ENCODE results near the gene CBX3.
"Not testable (repeated sequence)": the region's sequence is repeated elsewhere in the genome, so short reads cannot be mapped to it uniquely, and the experiment has no call there.

Gene CBX3

GRCh38 chr7:26190417-26190869 is 11.1 kb upstream of the CBX3 start:
- H3K4me3 ChIP-seq (ENCODE audit: low read depth, low read length), result no peak overlapping the region
- DNase-seq (ENCODE audit: low read depth), result no peak
- no peak for TF ChIP-seq CTCF (IDR thresholded peaks at IDR 0.05; ENCODE audit: control insufficient read depth, extremely low read depth, insufficient read depth)

- DNase-seq (ENCODE audit: low read depth), result no peak
- TF ChIP-seq CTCF (IDR thresholded peaks at IDR 0.05; ENCODE audit: control insufficient read depth, extremely low read depth, insufficient read depth), result no peak
- no peak overlapping the region for H3K4me3 ChIP-seq (ENCODE audit: low read depth, low read length)
Observed at GRCh38 chr7:26191233-26191973, 10.1 kb upstream of the CBX3 start.

- TF ChIP-seq CTCF (IDR thresholded peaks at IDR 0.05; ENCODE audit: control insufficient read depth, extremely low read depth, insufficient read depth), result no peak
- no peak for DNase-seq (ENCODE audit: low read depth)
- H3K4me3 ChIP-seq (ENCODE audit: low read depth, low read length), result no peak overlapping the region
Observed at GRCh38 chr7:26191974-26192479, 9.5 kb upstream of the CBX3 start.

- TF ChIP-seq CTCF (IDR thresholded peaks at IDR 0.05; ENCODE audit: control insufficient read depth, extremely low read depth, insufficient read depth), result no peak
- no peak overlapping the region for H3K4me3 ChIP-seq (ENCODE audit: low read depth, low read length)
- no peak for DNase-seq (ENCODE audit: low read depth)
Observed at GRCh38 chr7:26192485-26193087, 9.0 kb upstream of the CBX3 start.

GRCh38 chr7:26193432-26194207 is 7.9 kb upstream of the CBX3 start:
- TF ChIP-seq CTCF (IDR thresholded peaks at IDR 0.05; ENCODE audit: control insufficient read depth, extremely low read depth, insufficient read depth), result no peak
- no peak overlapping the region for H3K4me3 ChIP-seq (ENCODE audit: low read depth, low read length)
- no peak for DNase-seq (ENCODE audit: low read depth)

- DNase-seq (ENCODE audit: low read depth); H3K4me3 ChIP-seq (ENCODE audit: low read depth, low read length): not testable (repeated sequence)
Observed at GRCh38 chr7:26194764-26195163, 6.8 kb upstream of the CBX3 start.

GRCh38 chr7:26195182-26195581 is 6.4 kb upstream of the CBX3 start:
- no peak for DNase-seq (ENCODE audit: low read depth)
- no peak overlapping the region for H3K4me3 ChIP-seq (ENCODE audit: low read depth, low read length)
- TF ChIP-seq CTCF (IDR thresholded peaks at IDR 0.05; ENCODE audit: control insufficient read depth, extremely low read depth, insufficient read depth), result no peak

Data from LNCaP clone FGC (cell line).